Measurements from ENCODE around the gene COL26A1.

- no peak for TF ChIP-seq CTCF (IDR thresholded peaks at IDR 0.05; ENCODE audit: insufficient read depth, low read length)
- TF ChIP-seq POLR2AphosphoS5 (IDR thresholded peaks at IDR 0.05; ENCODE audit: low read depth), result no peak
- no peak for TF ChIP-seq SPI1 (IDR thresholded peaks at IDR 0.05; ENCODE audit: borderline replicate concordance, low read depth)
- no peak for TF ChIP-seq REST (IDR thresholded peaks at IDR 0.05; ENCODE audit: insufficient replicate concordance, low read depth)
- no peak for TF ChIP-seq GABPA (IDR thresholded peaks at IDR 0.05; ENCODE audit: low read depth)
Measured at GRCh38 chr7:101502466-101503098, 139.9 kb downstream of the COL26A1 start.
